ENCODE measurements around the gene DCAKD.

DNA sequence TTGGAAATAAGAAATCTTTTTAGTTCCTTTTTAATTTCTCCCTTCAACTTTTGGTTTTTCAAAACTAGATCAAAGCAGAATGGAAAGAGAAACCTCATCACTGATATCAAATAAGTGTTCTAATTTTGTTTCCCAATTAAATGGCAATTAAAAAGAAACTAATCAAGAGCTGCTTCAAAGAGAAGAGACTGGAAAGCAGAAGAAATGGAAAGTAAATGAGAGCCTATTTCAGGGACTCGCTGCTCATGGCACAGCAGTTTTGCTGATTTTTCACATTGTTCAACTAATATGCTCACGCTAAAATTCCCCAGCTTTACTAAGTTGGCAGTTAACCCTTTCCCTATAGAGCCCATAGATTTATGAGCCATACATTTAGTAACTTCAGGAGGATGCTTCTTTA, 16.2 kb upstream of the DCAKD start:
- TF ChIP-seq POLR2A (IDR thresholded peaks at IDR 0.05) = no peak
- TF ChIP-seq, protein P1, sequence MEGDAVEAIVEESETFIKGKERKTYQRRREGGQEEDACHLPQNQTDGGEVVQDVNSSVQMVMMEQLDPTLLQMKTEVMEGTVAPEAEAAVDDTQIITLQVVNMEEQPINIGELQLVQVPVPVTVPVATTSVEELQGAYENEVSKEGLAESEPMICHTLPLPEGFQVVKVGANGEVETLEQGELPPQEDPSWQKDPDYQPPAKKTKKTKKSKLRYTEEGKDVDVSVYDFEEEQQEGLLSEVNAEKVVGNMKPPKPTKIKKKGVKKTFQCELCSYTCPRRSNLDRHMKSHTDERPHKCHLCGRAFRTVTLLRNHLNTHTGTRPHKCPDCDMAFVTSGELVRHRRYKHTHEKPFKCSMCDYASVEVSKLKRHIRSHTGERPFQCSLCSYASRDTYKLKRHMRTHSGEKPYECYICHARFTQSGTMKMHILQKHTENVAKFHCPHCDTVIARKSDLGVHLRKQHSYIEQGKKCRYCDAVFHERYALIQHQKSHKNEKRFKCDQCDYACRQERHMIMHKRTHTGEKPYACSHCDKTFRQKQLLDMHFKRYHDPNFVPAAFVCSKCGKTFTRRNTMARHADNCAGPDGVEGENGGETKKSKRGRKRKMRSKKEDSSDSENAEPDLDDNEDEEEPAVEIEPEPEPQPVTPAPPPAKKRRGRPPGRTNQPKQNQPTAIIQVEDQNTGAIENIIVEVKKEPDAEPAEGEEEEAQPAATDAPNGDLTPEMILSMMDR (IDR thresholded peaks at IDR 0.05) = no peak

Data from adrenal gland (tissue), 5 donors.